Epidermal melanocyte (primary cell): ENCODE measurements around the gene TF.

ENCODE experiments used
- DNase-seq: peaks from one replicate; pipeline ENCODE4 v3.0.0; 2011; ENCODE audit warnings: low spot score; ENCODE audit not compliant: insufficient read length

Gene TF

GRCh38 chr3:133805384-133805701 is 59.1 kb downstream of the TF start:
- no peak for DNase-seq

DNA sequence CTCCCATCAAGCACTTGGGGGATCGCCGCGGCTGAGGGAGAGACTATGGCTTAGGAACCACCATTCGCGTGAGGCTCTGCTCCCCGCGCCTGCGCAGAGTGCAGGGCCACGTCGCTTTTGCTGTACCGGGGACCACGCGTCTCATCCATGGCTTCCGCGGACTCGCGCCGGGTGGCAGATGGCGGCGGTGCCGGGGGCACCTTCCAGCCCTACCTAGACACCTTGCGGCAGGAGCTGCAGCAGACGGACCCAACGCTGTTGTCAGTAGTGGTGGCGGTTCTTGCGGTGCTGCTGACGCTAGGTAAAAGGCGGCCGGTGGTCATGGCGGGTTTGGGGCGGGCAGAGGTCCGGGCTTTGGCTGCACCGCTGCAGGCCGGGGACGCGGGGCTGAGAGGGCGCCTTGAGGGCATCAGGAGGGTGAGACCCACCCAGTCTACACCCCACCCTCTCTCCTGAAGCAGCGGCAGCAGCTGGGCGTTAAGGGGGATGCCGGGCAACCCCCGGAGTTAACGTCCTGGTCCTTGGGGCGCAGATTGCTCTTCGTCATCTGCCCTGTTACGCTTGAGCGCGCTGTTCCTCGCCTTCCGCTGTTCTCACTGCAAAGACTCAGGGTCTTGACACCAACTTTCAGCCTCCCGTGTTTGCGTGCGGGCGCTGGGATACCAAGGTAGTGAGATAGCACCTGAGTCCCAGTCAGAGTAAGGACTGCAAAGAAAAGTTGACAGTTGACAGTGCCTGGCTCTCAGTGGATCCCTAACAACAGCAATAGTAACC is 59.7 kb downstream of the TF start, which contains the start of gene SRPRB:
TSS of gene SRPRB (plus strand) at position 114 of the 774 bp plus-strand sequence. CDS start at position 148, 34 bp downstream.
- peak; percentile 96 for DNase-seq

GRCh38 chr3:133812872-133813271 is 66.7 kb downstream of the TF start:
- no peak for DNase-seq

DNA sequence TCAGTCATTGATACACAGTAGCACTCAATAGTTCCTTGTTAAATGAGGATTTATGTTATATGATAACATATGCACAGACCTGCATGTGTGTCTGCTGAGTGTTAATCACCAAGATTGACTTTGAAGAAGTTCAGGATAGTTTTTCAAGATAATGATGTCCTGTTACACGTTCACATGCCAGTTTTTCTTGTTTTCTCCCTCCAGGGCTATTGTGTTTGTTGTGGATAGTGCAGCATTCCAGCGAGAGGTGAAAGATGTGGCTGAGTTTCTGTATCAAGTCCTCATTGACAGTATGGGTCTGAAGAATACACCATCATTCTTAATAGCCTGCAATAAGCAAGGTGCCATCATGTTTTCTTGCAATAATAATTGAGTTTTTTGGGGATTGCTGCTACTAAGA is 69.2 kb downstream of the TF start:
- DNase-seq, result no peak

DNA sequence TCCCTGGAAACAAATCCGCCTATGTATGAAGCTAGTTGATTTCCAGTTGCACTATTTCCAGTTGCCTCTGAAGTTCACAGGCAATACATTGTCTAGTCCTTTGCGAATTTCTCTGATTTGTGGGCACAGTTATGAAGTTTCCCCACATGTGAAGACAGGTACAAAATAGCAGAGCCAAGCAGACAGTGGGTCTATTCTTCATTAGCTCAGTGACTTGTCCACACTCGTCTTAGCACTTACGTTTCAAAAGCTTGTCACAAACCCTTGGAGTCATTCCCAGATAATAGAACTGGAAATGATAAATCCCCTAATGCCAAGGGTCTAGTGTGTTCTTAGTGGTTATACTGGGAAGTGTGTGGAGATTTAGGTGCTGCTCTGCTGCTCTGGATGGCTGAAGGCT is 73.9 kb downstream of the TF start:
- no peak for DNase-seq

- no peak for DNase-seq
Observed at GRCh38 chr3:133820889-133821675, 74.9 kb downstream of the TF start.

DNA sequence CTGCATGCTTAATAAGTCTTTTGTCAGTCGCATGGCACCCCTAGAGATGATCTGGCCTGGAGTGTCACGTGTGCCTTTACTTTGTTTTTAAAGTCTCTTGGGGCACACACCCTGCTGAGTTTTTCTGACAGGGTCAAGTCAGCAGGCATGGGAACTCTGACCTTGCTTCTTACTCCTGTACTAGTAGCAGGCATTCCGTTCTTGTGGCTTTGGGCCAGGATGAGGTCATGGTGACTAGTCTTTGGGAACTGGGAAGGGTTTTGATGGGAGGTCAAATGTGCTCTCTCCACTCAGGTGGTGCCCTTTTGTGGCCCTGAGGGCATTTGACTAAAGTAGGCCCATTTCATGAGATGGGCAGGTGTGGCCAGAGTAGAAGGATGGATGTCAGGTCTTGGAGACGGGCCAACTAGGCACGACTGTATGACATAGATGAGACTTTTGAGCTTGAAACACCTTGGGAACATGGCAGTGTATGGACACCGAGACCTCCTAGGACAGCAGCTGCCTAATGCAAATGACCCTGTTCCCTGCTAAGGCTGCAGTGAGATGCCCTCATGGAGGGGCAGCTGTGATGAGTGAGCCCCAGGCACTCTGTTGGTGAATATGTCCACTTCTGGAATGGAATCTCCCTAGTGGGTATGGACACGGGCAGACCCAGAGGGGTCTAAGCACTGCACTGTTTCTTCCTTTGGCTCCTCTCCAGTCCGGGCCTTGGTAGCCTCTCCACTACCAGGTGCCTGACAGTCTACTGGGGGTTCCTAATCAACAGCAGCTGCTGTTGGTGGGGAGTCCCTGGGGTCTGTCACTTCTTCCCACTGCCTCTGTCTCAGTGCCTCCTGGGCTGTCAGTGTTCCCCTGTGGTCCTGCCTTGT is 75.8 kb downstream of the TF start:
- DNase-seq, result no peak

DNA sequence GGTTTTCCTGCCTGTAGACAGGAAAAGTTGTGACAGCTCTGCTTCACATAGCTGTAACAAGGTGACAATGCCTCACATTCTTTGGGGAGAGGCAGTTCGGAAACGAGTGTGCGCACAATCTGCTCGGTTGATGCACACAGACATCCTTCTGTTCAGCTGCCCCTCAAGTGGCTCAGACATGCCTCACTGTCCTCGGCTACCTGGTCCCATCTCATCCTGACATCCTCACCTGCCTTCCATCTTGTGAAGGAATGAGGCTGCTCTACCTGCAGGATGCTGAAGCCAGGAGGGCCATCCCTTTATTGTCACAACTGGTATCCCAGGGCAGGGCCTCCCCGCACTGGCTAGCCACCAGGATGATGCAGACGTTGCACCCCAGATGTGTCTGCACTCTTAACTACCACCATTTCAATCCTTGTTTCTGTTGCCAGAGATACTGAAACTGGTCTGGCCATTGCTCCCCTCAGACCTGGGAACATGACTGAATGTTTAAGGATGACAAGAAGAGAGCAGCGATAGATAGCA is 78.8 kb downstream of the TF start:
- no peak for DNase-seq

GRCh38 chr3:133825969-133826727 is 80.0 kb downstream of the TF start:
- DNase-seq, result no peak

DNA sequence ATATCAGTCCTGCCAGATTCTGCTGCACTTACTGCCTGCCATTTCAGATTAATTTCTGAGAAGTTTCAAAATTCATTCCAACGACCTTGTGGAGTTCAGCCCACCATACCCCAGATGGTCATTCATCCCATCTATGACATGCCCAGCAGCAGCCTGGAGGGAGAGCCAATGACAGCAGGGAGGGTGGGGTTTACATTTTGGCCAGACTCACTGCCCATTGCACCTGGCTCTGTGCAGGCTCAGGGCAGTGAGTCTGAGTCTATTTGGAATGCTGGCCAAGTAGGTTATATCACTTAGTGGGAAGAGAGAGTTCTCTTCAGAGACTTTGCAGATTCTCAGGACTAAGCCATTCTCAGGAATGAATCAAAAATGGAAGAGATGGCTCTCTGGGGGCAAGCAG is 80.9 kb downstream of the TF start:
- DNase-seq, result no peak

- DNase-seq, result no peak
Observed at GRCh38 chr3:133827684-133828083, 81.5 kb downstream of the TF start.

DNA sequence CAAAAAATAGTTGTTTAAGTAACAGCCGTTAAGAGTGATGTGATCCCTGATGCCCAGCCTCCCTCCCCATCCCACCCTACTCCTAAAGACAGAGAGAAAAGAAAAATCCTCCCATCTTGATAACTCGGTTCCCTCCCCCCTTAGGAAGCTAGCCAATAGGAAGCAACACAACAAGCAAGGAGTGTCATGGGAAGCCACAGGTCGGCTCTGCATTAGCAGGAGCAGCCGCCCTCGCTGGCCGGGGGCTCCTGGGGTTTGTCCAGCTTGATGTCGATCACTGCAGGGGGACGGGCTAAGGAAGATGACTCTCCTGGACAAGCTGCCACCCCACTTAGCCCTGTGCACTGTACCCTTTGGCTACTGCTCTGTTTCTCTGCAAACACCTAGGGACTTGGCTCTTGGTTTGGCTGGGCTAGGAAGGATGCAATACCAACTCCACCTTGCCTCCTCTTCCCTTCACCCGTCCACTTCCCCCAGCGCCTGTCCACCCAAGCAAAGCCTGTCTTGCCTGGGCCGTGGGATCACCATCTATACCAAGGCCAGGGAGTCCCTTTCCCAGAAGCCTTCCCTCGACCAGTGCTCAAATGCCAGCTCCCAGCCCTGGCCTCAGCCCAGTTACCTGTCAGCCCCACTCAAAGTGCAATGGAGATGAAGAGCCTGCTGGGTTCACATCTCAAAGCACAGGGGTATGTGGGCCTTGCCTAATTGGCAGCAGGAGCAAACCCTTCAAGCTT is 82.5 kb downstream of the TF start:
- DNase-seq, result no peak

- no peak for DNase-seq
Observed at GRCh38 chr3:133829310-133829707, 83.1 kb downstream of the TF start.

DNA sequence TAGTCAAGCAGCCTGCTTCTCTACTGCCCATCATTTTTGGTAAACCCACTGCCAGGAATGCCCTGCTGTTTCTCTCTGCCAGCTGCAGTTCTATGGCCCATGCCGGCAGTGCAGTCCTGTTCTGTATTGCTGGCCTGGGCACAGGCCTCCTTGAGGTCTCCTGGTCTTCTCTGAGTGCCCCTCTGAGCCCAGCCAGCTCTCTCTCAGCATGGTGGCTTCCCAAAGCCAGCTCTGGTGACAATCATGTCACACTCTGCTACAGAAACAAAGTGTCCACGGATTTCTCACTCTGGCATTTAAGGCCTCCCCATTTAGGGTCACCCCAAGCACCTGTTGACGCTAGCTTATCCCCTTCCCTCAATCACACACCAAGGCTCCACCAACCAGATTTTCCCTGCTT is 83.9 kb downstream of the TF start:
- no peak for DNase-seq

- DNase-seq, result no peak
Observed at GRCh38 chr3:133831966-133832801, 86.0 kb downstream of the TF start.

DNA sequence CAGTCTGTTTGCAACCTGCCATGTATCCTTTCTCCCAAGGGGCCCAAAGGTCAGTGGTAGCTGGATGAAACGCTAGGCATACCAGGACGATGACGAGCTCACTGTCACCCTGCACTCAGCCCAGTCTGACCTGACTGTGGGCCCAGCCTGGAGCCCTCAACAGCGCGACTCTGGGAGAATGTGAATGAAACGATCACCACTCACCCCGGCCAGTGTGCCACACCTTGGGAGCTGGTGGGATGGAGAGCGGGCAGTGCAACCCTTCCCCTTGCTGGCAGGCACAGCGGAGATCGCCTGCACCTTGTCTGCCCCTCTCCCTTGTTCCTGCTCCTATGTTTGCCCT is 86.6 kb downstream of the TF start:
- DNase-seq, result no peak

GRCh38 chr3:133833267-133833666 is 87.1 kb downstream of the TF start:
- DNase-seq, result no peak

DNA sequence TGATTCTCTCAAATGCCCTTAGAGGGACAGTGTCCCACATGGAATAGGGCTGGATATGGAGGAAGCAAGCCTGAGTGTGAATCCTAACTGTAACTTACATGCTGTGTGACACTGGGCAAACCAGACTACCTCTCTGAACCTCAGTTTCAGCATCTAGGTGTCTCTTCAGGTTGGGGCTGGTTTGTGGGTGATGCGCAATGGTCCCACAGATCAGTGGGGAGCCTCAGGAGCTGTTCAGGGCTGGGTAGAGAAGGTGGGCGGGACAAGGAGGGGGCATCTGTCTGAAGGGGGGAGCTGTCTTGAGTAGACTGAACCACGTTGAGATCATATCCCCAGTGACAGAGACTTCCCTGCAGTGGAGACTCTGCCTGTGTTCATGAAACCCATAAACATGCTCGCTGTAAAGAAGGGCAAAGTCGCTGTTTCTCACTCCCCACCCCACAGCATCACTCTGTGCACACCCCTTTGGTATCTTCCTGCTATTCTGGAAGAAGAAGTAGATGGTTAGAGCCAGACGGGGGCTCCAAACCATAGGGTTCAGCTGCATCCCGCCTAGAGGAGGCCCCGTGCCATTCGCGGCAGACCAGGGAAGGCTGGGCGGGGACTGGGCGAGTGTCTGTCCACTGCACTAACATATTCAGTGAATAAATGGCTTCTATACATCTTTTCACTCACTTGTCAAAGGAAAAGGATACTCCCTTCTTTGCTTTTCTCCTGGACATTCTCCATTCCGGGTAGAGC is 87.9 kb downstream of the TF start:
- DNase-seq, result no peak
